Ishikawa (cell line): ENCODE measurements around the gene TTC3.

ENCODE experiments used
- CEBPB ChIP-seq: IDR thresholded peaks from 2 replicates; pipeline ENCODE4 v1.6.1; 2012
- CREB1 ChIP-seq: IDR thresholded peaks from 2 replicates; pipeline ENCODE4 v1.6.1; 2012; ENCODE audit warnings: low read depth
- EGR1 ChIP-seq: IDR thresholded peaks from 2 replicates; pipeline ENCODE4 v1.6.1; 2012
- EP300 ChIP-seq: IDR thresholded peaks from 2 replicates; pipeline ENCODE4 v1.6.1; 2012; ENCODE audit warnings: borderline replicate concordance
- FOXM1 ChIP-seq: IDR thresholded peaks from 2 replicates; pipeline ENCODE4 v1.6.1; 2012; ENCODE audit warnings: low read depth, borderline replicate concordance
- NFIC ChIP-seq: IDR thresholded peaks from 2 replicates; pipeline ENCODE4 v1.6.1; 2012
- RAD21 ChIP-seq: IDR thresholded peaks from 2 replicates; pipeline ENCODE4 v1.6.1; 2012; ENCODE audit warnings: low read depth
- REST ChIP-seq: IDR thresholded peaks from 2 replicates; pipeline ENCODE4 v1.6.1; 2012; ENCODE audit warnings: low read depth, mild to moderate bottlenecking
- TAF1 ChIP-seq: IDR thresholded peaks from 2 replicates; pipeline ENCODE4 v1.6.1; 2012; ENCODE audit warnings: low read depth, mild to moderate bottlenecking
- TCF12 ChIP-seq: IDR thresholded peaks from 2 replicates; pipeline ENCODE4 v1.6.1; 2012; ENCODE audit warnings: low read depth
- TEAD4 ChIP-seq: IDR thresholded peaks from 2 replicates; pipeline ENCODE4 v1.6.1; 2012
- YY1 ChIP-seq: IDR thresholded peaks from 2 replicates; pipeline ENCODE4 v1.6.1; 2012; ENCODE audit warnings: low read depth
- ZBTB7A ChIP-seq: IDR thresholded peaks from 2 replicates; pipeline ENCODE4 v1.6.1; 2012; ENCODE audit warnings: low read depth
- TF ChIP-seq, protein P1 (sequence below): IDR thresholded peaks from 2 replicates; pipeline ENCODE4 v1.6.1; 2012
- TF ChIP-seq, protein P2 (sequence below): IDR thresholded peaks from 2 replicates; pipeline ENCODE4 v1.6.1; 2012

TTC3 gene

DNA sequence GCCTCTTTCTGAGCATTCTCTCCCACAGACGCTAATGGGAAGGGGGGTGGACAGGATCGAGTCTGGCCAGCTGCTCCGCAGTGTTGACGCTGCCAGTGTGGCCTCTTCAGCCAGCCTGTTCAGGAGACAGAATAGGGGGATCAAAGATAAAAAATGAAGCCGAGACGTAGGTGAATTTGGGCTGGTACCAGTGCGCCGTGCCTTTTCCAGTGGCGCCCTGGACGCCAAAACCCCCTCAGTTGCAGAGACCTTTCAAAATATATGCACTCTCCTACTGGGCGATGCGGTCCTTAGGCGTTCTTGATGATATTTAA lies 1.1 kb downstream of the TTC3 start:
- TF ChIP-seq, protein P1, sequence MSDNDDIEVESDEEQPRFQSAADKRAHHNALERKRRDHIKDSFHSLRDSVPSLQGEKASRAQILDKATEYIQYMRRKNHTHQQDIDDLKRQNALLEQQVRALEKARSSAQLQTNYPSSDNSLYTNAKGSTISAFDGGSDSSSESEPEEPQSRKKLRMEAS = no peak
- TF ChIP-seq, protein P2, sequence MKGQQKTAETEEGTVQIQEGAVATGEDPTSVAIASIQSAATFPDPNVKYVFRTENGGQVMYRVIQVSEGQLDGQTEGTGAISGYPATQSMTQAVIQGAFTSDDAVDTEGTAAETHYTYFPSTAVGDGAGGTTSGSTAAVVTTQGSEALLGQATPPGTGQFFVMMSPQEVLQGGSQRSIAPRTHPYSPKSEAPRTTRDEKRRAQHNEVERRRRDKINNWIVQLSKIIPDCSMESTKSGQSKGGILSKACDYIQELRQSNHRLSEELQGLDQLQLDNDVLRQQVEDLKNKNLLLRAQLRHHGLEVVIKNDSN = no peak
- TF ChIP-seq CEBPB = no peak
- no peak for TF ChIP-seq REST
- TF ChIP-seq NFIC = no peak
- TF ChIP-seq TAF1 = no peak
- TF ChIP-seq RAD21 = no peak
- TF ChIP-seq EGR1 = no peak
- no peak for TF ChIP-seq YY1
- no peak for TF ChIP-seq TCF12
- TF ChIP-seq ZBTB7A = no peak
- no peak for TF ChIP-seq FOXM1
- no peak for TF ChIP-seq TEAD4
- TF ChIP-seq EP300 = no peak
- no peak for TF ChIP-seq CREB1

DNA sequence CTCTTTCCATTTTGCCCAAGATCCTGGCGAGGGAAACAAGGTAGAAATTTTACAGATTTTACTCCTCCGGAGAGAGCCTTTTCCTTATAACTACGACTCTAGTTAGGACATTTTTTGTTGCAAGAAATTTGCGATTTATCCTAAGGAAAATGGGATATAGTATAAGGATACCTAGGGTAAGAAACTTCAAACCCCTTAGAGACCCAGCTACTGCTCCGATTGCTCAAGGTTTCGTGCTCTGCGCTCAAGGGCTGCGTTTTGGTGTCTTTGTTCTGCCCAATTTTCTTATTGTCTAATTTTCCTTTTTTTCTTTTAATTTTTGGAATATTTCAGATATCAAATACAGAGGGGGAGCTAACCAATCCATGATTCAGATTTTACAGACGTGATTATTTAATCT lies 1.5 kb downstream of the TTC3 start:
- TF ChIP-seq TCF12 (no peak), RAD21 (no peak), EP300 (no peak), NFIC (no peak), EGR1 (no peak), FOXM1 (no peak), YY1 (no peak), ZBTB7A (no peak), CREB1 (no peak), REST (no peak), TEAD4 (no peak), TAF1 (no peak), CEBPB (no peak)
- TF ChIP-seq, protein P2 = no peak
- TF ChIP-seq, protein P1 = no peak

DNA sequence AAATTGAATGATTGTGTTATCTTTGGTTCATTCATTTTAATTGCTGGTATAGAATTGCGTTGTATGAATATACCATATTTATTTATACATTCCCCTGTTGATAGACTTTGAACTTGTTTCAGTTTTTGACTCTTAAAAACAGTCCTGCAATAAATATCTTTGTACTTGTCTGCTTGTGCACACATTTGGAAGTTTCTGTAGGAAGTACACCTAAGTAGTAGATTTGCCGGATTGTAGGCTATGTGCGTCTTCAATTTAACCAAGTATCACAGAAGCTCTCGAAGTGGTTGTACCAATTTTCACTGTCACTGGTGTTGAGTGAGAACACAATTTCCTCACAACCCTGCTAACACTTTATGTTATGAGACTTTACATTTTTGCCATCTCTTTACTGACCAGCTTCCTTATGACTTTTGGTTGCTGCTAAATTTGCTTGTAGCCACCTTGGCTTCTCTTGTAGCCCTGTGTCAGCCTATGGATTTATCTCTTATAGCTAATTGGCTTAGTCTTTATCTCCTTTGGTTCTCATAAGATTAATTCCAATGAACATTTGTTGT lies 2.2 kb downstream of the TTC3 start:
- TF ChIP-seq CEBPB = no peak
- TF ChIP-seq ZBTB7A = no peak
- TF ChIP-seq TAF1 = no peak
- no peak for TF ChIP-seq RAD21
- TF ChIP-seq EP300 = no peak
- TF ChIP-seq REST = no peak
- TF ChIP-seq FOXM1 = no peak
- no peak for TF ChIP-seq EGR1
- TF ChIP-seq, protein P1 = no peak
- TF ChIP-seq YY1 = no peak
- no peak for TF ChIP-seq CREB1
- TF ChIP-seq NFIC = no peak
- TF ChIP-seq TEAD4 = no peak
- TF ChIP-seq, protein P2 = no peak
- no peak for TF ChIP-seq TCF12
